OCI-LY1 (cell line): ENCODE measurements around the gene KRT20.

ENCODE experiments used
- H2AFZ ChIP-seq: fragments of 200-600 bp; sonication (generic), shearing (Covaris generic); 2 replicates; pipeline ENCODE4 v1.6.0; 2014; ENCODE audit warnings: antibody characterized with exemption, mild to moderate bottlenecking, low read length
- H3F3A ChIP-seq: fragments of 200-600 bp; sonication (generic), shearing (Covaris generic); 2 replicates; pipeline ENCODE4 v1.6.0; 2014; ENCODE audit warnings: mild to moderate bottlenecking, antibody characterized with exemption, low read length, moderate library complexity; ENCODE audit not compliant: insufficient read depth
- H3K27ac ChIP-seq: fragments of 200-600 bp; sonication (generic); 2 replicates; pipeline ENCODE4 v1.5.1; 2014; ENCODE audit warnings: low read length, mixed run types, mild to moderate bottlenecking, low read depth; ENCODE audit not compliant: poor library complexity, severe bottlenecking
- H3K27me3 ChIP-seq: fragments of 200-600 bp; sonication (generic); 2 replicates; pipeline ENCODE4 v1.6.0; 2014; ENCODE audit warnings: antibody characterized with exemption, mild to moderate bottlenecking, low read length, moderate library complexity; ENCODE audit not compliant: insufficient read depth
- H3K36me3 ChIP-seq: fragments of 200-600 bp; sonication (generic); 2 replicates; pipeline ENCODE4 v1.6.1; 2014; ENCODE audit warnings: mild to moderate bottlenecking, antibody characterized with exemption, low read length, moderate library complexity, mixed read lengths; ENCODE audit not compliant: insufficient read depth
- H3K4me1 ChIP-seq: fragments of 200-600 bp; sonication (generic); 2 replicates; pipeline ENCODE4 v1.5.1; 2014; ENCODE audit warnings: mild to moderate bottlenecking, low read length, moderate library complexity; ENCODE audit not compliant: insufficient read depth, severe bottlenecking
- H3K4me2 ChIP-seq: fragments of 200-600 bp; sonication (generic), shearing (Covaris generic); 2 replicates; pipeline ENCODE4 v1.6.1; 2014; ENCODE audit warnings: low read length
- H3K4me3 ChIP-seq: fragments of 200-600 bp; sonication (generic); 2 replicates; pipeline ENCODE4 v1.5.1; 2014; ENCODE audit warnings: low read length, low read depth, mild to moderate bottlenecking, mixed read lengths; ENCODE audit not compliant: poor library complexity, severe bottlenecking
- H3K79me2 ChIP-seq: fragments of 200-600 bp; shearing (Covaris generic); 2 replicates; pipeline ENCODE4 v1.6.1; 2016; ENCODE audit warnings: mixed run types, low read length, mixed read lengths; ENCODE audit not compliant: insufficient read depth
- H3K9ac ChIP-seq: fragments of 200-600 bp; sonication (generic), shearing (Covaris generic); 2 replicates; pipeline ENCODE4 v1.6.1; 2014; ENCODE audit warnings: mild to moderate bottlenecking, low read length, mixed read lengths
- H3K9me2 ChIP-seq: fragments of 200-600 bp; sonication (generic), shearing (Covaris generic); 2 replicates; pipeline ENCODE4 v1.6.1; 2014; ENCODE audit warnings: low read depth, mild to moderate bottlenecking, low read length, mixed read lengths
- H3K9me3 ChIP-seq: fragments of 200-600 bp; shearing (Covaris generic); 2 replicates; pipeline ENCODE4 v1.6.1; 2014; ENCODE audit warnings: low read length, mixed read lengths
- H4K20me1 ChIP-seq: fragments of 200-600 bp; sonication (generic), shearing (Covaris generic); 2 replicates; pipeline ENCODE4 v1.6.0; 2016; ENCODE audit warnings: mild to moderate bottlenecking, low read length; ENCODE audit not compliant: insufficient read depth
- EZH2 ChIP-seq: fragments of 200-600 bp; sonication (generic), shearing (Covaris generic); IDR thresholded peaks from 2 replicates; pipeline ENCODE4 v1.8.0; 2017; ENCODE audit warnings: borderline replicate concordance, mixed run types, mild to moderate bottlenecking, antibody characterized with exemption, low read length, moderate library complexity, mixed read lengths
- TF ChIP-seq, protein P1 (sequence below): fragments of 200-600 bp; sonication (generic), shearing (Covaris generic); IDR thresholded peaks from 2 replicates; pipeline ENCODE4 v1.5.1; 2017; ENCODE audit warnings: mild to moderate bottlenecking, antibody characterized with exemption, low read length, moderate library complexity, mixed read lengths

The KRT20 gene

DNA sequence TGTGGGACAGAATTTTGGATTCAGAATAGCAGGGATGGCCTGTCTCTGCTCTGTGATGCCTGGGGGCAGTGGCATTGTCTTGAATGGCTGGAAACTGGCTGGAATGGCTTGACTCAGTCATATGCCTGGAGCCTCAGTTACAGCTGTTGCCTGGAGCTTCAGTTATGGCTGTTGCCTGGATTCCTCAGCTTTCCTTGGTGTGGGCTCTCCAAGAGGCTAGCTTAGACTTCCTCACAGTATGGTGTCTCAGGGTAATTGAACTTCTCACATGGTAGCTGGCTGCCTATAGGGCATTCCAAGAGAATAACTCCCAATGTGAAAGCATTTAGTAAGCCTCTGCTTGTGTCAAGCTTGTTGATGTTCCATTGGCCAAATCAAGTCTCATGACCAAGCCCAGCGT lies 31.3 kb upstream of the KRT20 start:
- Histone ChIP-seq H3K79me2 (no peaks in the 10 kb centered on the region), H3K36me3 (no peaks in the 10 kb centered on the region), H3K4me3 (no peak overlapping the region), H3K9ac (no peak overlapping the region), H3F3A (no peaks in the 10 kb centered on the region), H3K4me2 (no peak overlapping the region), H3K9me2 (no peaks in the 10 kb centered on the region), H3K27ac (no peak overlapping the region), H3K9me3 (no peaks in the 10 kb centered on the region), H3K4me1 (no peaks in the 10 kb centered on the region), H3K27me3 (no peaks in the 10 kb centered on the region), H2AFZ (no peak overlapping the region), H4K20me1 (no peaks in the 10 kb centered on the region)
- TF ChIP-seq, protein P1, sequence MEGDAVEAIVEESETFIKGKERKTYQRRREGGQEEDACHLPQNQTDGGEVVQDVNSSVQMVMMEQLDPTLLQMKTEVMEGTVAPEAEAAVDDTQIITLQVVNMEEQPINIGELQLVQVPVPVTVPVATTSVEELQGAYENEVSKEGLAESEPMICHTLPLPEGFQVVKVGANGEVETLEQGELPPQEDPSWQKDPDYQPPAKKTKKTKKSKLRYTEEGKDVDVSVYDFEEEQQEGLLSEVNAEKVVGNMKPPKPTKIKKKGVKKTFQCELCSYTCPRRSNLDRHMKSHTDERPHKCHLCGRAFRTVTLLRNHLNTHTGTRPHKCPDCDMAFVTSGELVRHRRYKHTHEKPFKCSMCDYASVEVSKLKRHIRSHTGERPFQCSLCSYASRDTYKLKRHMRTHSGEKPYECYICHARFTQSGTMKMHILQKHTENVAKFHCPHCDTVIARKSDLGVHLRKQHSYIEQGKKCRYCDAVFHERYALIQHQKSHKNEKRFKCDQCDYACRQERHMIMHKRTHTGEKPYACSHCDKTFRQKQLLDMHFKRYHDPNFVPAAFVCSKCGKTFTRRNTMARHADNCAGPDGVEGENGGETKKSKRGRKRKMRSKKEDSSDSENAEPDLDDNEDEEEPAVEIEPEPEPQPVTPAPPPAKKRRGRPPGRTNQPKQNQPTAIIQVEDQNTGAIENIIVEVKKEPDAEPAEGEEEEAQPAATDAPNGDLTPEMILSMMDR: no peak
- TF ChIP-seq EZH2: no peak

DNA sequence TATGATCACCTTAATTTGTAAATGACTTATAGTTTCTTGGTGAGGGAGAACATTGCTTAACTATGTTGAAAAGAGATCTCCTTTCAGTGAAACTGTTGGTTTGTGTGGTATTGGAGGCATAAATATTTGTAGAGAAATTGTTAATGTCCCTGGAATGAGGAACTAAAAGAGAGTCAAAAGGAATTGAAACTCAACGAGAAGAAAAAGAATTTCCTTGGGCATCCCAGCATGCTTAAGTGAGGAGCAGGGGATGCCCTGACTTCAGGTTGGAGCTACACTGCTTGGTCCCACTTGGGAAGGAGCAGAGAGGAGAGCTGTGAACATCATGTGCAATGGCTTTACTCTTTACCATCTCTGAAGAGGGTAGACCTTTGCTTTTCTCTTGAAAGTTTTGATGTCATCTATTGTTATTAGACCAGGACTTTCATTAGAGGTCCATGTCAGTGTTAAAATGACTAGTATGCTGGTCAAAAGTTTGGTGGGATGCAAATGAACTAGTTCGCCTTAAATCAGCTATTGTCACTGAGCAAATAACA lies 30.7 kb upstream of the KRT20 start:
- H3K9ac ChIP-seq: no peak overlapping the region

DNA sequence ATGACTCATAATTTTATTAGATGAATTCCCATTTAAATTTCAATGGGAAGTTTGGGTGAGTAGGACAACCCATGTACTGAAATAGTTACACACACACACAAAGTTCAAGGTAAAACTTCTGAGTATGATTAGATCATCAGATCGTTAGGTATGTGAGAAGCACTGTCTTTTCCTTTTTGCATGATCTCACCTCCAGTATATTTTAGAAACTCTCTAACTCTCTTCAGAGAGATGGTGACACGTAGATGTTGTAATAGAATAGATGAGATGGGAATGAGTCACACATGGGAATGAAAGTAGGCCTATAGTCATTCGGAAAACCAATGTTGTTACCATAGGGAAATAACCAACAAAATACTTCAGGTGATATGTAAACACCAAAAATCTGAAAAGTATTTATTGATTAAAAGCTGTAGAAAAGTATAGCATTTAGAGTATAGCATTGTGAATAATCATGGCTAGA lies 30.2 kb upstream of the KRT20 start:
- no peak overlapping the region for H3K4me3 ChIP-seq
- no peaks in the 10 kb centered on the region for H3K36me3 ChIP-seq
- H3K4me2 ChIP-seq: no peak overlapping the region

More for the DNA sequence above, 30.7 kb upstream of the KRT20 start:
- no peaks in the 10 kb centered on the region for H3K9me3 ChIP-seq
- H3F3A ChIP-seq: no peaks in the 10 kb centered on the region
- no peak overlapping the region for H3K4me3 ChIP-seq
- H3K79me2 ChIP-seq: no peaks in the 10 kb centered on the region
- no peaks in the 10 kb centered on the region for H3K36me3 ChIP-seq
- H3K4me1 ChIP-seq: no peaks in the 10 kb centered on the region
- TF ChIP-seq EZH2: no peak
- TF ChIP-seq, protein P1: no peak
- H2AFZ ChIP-seq: no peak overlapping the region
- no peak overlapping the region for H3K27ac ChIP-seq
- no peaks in the 10 kb centered on the region for H3K9me2 ChIP-seq
- H3K27me3 ChIP-seq: no peaks in the 10 kb centered on the region
- no peak overlapping the region for H3K4me2 ChIP-seq
- no peaks in the 10 kb centered on the region for H4K20me1 ChIP-seq

More for the DNA sequence above, 30.2 kb upstream of the KRT20 start:
- no peak overlapping the region for H3K27ac ChIP-seq
- no peak overlapping the region for H2AFZ ChIP-seq
- H4K20me1 ChIP-seq: no peaks in the 10 kb centered on the region
- H3K79me2 ChIP-seq: no peaks in the 10 kb centered on the region
- no peaks in the 10 kb centered on the region for H3K9me2 ChIP-seq
- H3K27me3 ChIP-seq: no peaks in the 10 kb centered on the region
- no peak overlapping the region for H3K9ac ChIP-seq
- no peaks in the 10 kb centered on the region for H3K4me1 ChIP-seq
- H3K9me3 ChIP-seq: no peaks in the 10 kb centered on the region
- no peak for TF ChIP-seq EZH2
- TF ChIP-seq, protein P1: no peak
- H3F3A ChIP-seq: no peaks in the 10 kb centered on the region
